Lower lobe of right lung (tissue), 2 donors: ENCODE data around the gene OR2AG1. TPM values are rescaled to one million over a fixed set of nuclear protein-coding genes. Genes with fewer than 3 reads are reported as not detected.

Source experiments
- ATAC-seq, 2 donors: fragments of 200-7000 bp; cut with Tn5 transposase; one replicate each; pipeline ENCODE4 v1.9.1; 2020 to 2022; ENCODE audit warnings: mild to moderate bottlenecking in 2 of 2, moderate library complexity in 2 of 2
- DNase-seq: peaks from one replicate; pipeline ENCODE4 v3.0.0-alpha.2; 2020
- H3K27ac ChIP-seq: fragments of 200-600 bp; one replicate; pipeline ENCODE4 v1.8.0; 2022
- H3K27me3 ChIP-seq: fragments of 200-600 bp; one replicate; pipeline ENCODE4 v1.8.0; 2022; ENCODE audit warnings: low read depth
- H3K36me3 ChIP-seq: fragments of 200-600 bp; one replicate; pipeline ENCODE4 v1.8.0; 2022; ENCODE audit warnings: mild to moderate bottlenecking
- H3K4me1 ChIP-seq: fragments of 200-600 bp; one replicate; pipeline ENCODE4 v1.8.0; 2022
- H3K4me3 ChIP-seq: fragments of 200-600 bp; one replicate; pipeline ENCODE4 v1.8.0; 2022; ENCODE audit warnings: mild to moderate bottlenecking
- H3K9me3 ChIP-seq: fragments of 200-600 bp; one replicate; pipeline ENCODE4 v1.8.0; 2022
- intact Hi-C: fragments of 100-400 bp; cut with DNase I; formaldehyde crosslinking; loops from one replicate; pipeline ENCODE4 v1.11.0; 2022
- total RNA-seq: library from RNA; stranded (reverse); fragmentation: NEBNext Ultra II Directional; extraction: Animal tissue kit (Norgen Biotek cat#: 25700); gene quantifications from one replicate; pipeline ENCODE4 v1.2.1, GENCODE V29; 2021
- TF ChIP-seq, protein P1 (sequence below): fragments of 200-600 bp; IDR thresholded peaks from one replicate; pipeline ENCODE4 v1.8.0; 2022; ENCODE audit warnings: antibody characterized with exemption, mild to moderate bottlenecking
- donor health status: DM: no; HTN: yes; CAD: no; lungs with severe emphysema.

OR2AG1 gene
- total RNA-seq, 1 donor from 2014 or later: not detected

DNA sequence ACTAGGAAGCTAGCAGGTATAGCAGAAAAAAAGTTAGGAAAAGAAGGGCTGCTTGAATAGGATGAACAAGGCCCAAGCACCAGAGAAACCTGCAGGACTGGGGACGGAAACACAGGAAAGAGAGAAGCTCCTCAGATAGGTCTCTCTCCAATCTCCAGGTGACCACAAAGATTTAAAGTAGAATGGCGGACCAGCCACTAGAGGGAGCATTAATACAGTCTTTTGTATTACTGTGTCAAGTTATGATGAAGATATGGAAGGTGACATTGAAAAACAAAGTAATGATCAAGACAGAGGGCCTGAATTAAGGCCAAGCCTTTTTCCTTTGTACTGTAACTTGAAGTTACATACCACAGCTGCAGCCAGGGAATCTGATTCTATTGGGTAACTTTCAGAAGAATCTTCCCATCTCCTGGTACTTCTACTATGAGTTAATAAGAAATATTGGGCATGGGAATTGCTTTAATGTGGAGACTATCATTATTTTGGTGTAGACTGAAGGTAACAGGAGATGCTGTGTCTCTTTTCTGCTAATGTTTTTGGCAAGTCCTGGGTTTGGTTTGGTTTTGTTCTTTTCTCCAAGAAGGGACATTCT is 44.9 kb upstream of the OR2AG1 start:
- Histone ChIP-seq H3K4me3 (no peak overlapping the region), H3K36me3 (no peaks in the 10 kb centered on the region), H3K4me1 (peaks cover 4% of the 10 kb centered on the region), H3K27ac (no peak overlapping the region), H3K9me3 (no peaks in the 10 kb centered on the region), H3K27me3 (no peaks in the 10 kb centered on the region)
- ATAC-seq: peak; percentile 72 to 79
- intact Hi-C loops: no loop called here
- no peak for DNase-seq
- TF ChIP-seq, protein P1, sequence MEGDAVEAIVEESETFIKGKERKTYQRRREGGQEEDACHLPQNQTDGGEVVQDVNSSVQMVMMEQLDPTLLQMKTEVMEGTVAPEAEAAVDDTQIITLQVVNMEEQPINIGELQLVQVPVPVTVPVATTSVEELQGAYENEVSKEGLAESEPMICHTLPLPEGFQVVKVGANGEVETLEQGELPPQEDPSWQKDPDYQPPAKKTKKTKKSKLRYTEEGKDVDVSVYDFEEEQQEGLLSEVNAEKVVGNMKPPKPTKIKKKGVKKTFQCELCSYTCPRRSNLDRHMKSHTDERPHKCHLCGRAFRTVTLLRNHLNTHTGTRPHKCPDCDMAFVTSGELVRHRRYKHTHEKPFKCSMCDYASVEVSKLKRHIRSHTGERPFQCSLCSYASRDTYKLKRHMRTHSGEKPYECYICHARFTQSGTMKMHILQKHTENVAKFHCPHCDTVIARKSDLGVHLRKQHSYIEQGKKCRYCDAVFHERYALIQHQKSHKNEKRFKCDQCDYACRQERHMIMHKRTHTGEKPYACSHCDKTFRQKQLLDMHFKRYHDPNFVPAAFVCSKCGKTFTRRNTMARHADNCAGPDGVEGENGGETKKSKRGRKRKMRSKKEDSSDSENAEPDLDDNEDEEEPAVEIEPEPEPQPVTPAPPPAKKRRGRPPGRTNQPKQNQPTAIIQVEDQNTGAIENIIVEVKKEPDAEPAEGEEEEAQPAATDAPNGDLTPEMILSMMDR: peak; percentile 66

DNA sequence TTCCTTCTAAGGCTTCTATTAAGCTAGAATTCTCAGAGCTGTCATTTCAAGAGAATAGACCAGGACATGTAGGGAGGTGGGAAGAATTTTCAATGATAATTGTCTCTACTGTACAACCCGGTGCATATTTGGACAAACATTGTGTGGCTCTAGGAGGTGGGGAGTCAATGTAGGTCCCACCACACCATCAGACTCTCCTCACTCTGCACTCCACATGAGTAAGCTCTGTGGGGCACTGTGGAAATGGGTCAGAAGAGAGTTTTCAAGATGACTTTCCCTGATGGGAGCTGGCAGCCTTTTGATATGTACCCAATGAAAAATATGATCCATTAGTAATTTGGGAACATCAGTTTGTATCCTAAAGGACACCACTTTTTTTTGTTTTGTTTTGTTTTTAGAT is 44.2 kb upstream of the OR2AG1 start:
- H3K4me1 ChIP-seq: peaks cover 7% of the 10 kb centered on the region
- no peaks in the 10 kb centered on the region for H3K9me3 ChIP-seq
- no peak overlapping the region for H3K27ac ChIP-seq
- H3K27me3 ChIP-seq: no peaks in the 10 kb centered on the region
- ATAC-seq: no peak
- H3K36me3 ChIP-seq: no peaks in the 10 kb centered on the region
- TF ChIP-seq, protein P1: no peak
- H3K4me3 ChIP-seq: no peak overlapping the region
- no peak for DNase-seq
- intact Hi-C loops: no loop called here

DNA sequence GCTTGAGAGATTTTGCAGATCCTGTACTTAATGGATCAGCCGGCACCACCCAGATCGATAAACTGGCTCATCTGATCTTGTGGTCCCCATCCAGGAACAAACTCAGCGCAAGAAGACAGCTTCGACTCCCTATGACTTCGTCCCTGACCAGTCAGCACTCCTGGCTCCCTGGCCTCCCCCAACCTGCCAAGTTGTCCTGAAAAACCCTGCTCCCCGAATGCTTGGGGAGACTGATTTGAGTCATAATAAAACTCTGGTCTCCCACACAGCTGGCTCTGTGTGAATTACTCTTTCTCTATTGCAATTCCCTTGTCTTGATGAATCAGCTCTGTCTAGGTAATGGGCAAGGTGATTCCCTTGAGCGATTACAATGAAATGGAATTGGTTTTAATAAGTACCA is 40.6 kb upstream of the OR2AG1 start:
- TF ChIP-seq, protein P1: no peak
- intact Hi-C loops: no loop called here
- H3K4me3 ChIP-seq: peak overlapping the region; percentile 1
- no peaks in the 10 kb centered on the region for H3K9me3 ChIP-seq
- H3K36me3 ChIP-seq: no peaks in the 10 kb centered on the region
- H3K27me3 ChIP-seq: no peaks in the 10 kb centered on the region
- ATAC-seq: no peak
- H3K4me1 ChIP-seq: peaks cover 18% of the 10 kb centered on the region
- H3K27ac ChIP-seq: no peak overlapping the region
- no peak for DNase-seq

DNA sequence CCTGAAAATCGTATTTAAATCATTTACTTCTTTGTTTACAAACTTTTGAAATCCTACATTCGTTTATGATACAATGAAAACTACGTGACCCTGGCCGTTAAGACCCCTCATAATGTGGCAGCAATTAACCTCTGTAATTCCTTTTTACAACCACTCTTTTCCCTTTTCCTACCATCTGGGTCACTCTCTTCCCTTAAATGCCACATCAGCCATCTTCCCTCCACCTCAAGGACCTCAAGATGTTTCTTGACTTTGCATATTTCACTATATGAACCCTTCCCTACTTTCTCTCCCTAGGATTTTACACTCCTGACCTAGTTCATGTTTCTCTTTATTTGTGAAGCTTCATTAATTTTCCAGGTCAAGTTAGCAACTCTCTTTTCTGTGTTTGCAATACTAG is 37.8 kb upstream of the OR2AG1 start:
- H3K9me3 ChIP-seq: no peaks in the 10 kb centered on the region
- no peak for ATAC-seq
- no peaks in the 10 kb centered on the region for H3K27me3 ChIP-seq
- peak overlapping the region; percentile 46 for H3K4me3 ChIP-seq
- peak overlapping the region; percentile 79 for H3K27ac ChIP-seq
- no peaks in the 10 kb centered on the region for H3K36me3 ChIP-seq
- TF ChIP-seq, protein P1: no peak
- no peak for DNase-seq
- intact Hi-C loops: no loop called here
- H3K4me1 ChIP-seq: peaks cover 20% of the 10 kb centered on the region

DNA sequence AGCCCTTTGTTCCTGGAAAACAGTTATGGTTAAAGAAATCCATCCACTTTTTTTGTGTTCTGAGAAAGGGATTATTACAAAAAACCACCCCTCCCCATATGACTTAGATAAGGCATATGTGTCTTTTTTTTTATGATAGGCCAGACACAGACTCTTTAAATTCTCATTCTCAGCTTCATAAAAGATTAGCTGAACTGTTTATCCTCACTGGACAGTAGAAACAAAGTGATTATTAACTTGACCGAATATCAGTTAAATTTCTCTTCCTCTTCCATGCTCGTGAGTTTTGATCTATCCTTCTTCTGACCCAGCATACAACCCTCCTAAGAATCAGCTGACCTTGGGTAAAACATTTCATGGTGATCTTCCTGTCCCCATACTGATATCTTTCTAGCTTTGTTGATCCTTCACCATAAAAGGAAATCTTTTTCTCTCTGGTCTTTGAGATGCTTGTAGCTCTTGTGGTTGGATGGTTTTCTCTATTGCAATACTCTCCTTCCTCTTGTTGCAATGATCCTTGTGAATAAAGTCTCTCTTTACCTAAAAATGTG is 37.3 kb upstream of the OR2AG1 start:
- H3K4me3 ChIP-seq: peak overlapping the region; percentile 46
- peak; percentile 32 to 39 for ATAC-seq
- DNase-seq: no peak
- no peaks in the 10 kb centered on the region for H3K36me3 ChIP-seq
- no peaks in the 10 kb centered on the region for H3K9me3 ChIP-seq
- intact Hi-C loops: no loop called here
- peaks cover 20% of the 10 kb centered on the region for H3K4me1 ChIP-seq
- peak overlapping the region; percentile 79 for H3K27ac ChIP-seq
- TF ChIP-seq, protein P1: no peak
- no peaks in the 10 kb centered on the region for H3K27me3 ChIP-seq
